MCF 10A (cell line): ENCODE measurements around the gene WWOX. TPM values are rescaled to one million over a fixed set of nuclear protein-coding genes. Genes with fewer than 3 reads are reported as not detected.

Experiments
- BruUV-seq: library from RNA; stranded (reverse); fragments of 400-500 nt; replicated peaks from 2 replicates; lab custom pipeline; 2021; lab: Mats Ljungman, UMichigan
- CTCF ChIA-PET: fragments of 300-600 bp; sonication (Branson Sonifier 250); formaldehyde crosslinking; extraction: SDS; loops from one replicate; lab custom pipeline; 2021; ENCODE audit warnings: antibody characterized with exemption, inconsistent platforms; lab: Yijun Ruan, JAX
- POLR2A ChIA-PET: fragments of 300-600, 350-650 bp; sonication (Branson Sonifier 250); formaldehyde crosslinking; extraction: SDS; loops from one replicate; lab custom pipeline; 2020; ENCODE audit warnings: antibody characterized with exemption, inconsistent platforms; lab: Yijun Ruan, JAX
- DNase-seq: peaks from one replicate; pipeline ENCODE4 v3.0.0-alpha.2; 2018; ENCODE audit not compliant: unreplicated experiment
- H3K27ac Mint-ChIP-seq: one replicate; pipeline ENCODE4 v1.8.0; 2022; ENCODE audit warnings: mild to moderate bottlenecking, low read depth, mixed read lengths; ENCODE audit not compliant: unreplicated experiment
- H3K27me3 Mint-ChIP-seq: one replicate; pipeline ENCODE4 v1.8.0; 2022; ENCODE audit warnings: mixed read lengths; ENCODE audit not compliant: insufficient read depth, unreplicated experiment
- H3K36me3 Mint-ChIP-seq: one replicate; pipeline ENCODE4 v1.8.0; 2022; ENCODE audit warnings: mild to moderate bottlenecking, moderate library complexity, mixed read lengths; ENCODE audit not compliant: insufficient read depth, unreplicated experiment
- H3K4me1 Mint-ChIP-seq: one replicate; pipeline ENCODE4 v1.8.0; 2022; ENCODE audit warnings: mixed read lengths; ENCODE audit not compliant: insufficient read depth, unreplicated experiment
- H3K4me3 Mint-ChIP-seq: one replicate; pipeline ENCODE4 v1.8.0; 2022; ENCODE audit warnings: mild to moderate bottlenecking, moderate library complexity, mixed read lengths; ENCODE audit not compliant: unreplicated experiment
- H3K9me3 Mint-ChIP-seq: one replicate; pipeline ENCODE4 v1.8.0; 2022; ENCODE audit warnings: mixed read lengths; ENCODE audit not compliant: unreplicated experiment
- intact Hi-C: fragments of 100-400 bp; cut with micrococcal nuclease; formaldehyde crosslinking; loops from 2 replicates; pipeline ENCODE4 v1.14.1; 2022
- total RNA-seq: library from RNA; stranded (reverse); gene quantifications from 2 replicates; pipeline ENCODE4 v1.2.3, GENCODE V29; 2022
- TF ChIP-seq, protein P1 (sequence below): fragments of 200-600 bp; IDR thresholded peaks from one replicate; pipeline ENCODE4 v1.8.0; 2022; ENCODE audit warnings: antibody characterized with exemption, mild to moderate bottlenecking; ENCODE audit not compliant: unreplicated experiment

Gene WWOX
- total RNA-seq, 1 experiment from 2014 or later, result 18.1 TPM

GRCh38 chr16:79099716-79100115, 1000.3 kb downstream of the WWOX start:
- CTCF ChIA-PET, result interaction anchor here (1.1 kb wide), 1 partner anchor 961 kb away, joined by 3 read pairs; no protein-coding TSS in a partner anchor
- DNase-seq, result no peak
- no TSS peak for BruUV-seq

DNA sequence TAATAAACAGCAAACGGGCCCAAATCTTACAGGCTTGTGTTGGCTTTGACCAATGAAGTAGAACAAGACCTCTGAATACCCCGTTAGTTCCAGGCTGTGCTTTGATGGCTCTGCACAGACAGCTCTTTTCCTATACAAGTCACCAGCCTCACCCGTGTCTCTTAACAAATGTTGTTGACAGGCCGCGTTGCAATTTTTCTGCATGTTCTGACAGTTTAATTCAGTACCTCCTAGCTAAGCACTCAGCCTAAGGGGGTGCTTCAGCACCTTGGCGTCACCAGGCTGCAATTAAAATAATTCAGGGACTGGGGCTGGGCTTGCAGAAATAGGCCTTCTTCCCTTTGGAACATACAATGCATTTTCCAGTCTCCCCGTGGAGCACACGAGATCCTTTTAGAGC, 1001.0 kb downstream of the WWOX start:
- intact Hi-C loops, result no loop called here
- TF ChIP-seq, protein P1, sequence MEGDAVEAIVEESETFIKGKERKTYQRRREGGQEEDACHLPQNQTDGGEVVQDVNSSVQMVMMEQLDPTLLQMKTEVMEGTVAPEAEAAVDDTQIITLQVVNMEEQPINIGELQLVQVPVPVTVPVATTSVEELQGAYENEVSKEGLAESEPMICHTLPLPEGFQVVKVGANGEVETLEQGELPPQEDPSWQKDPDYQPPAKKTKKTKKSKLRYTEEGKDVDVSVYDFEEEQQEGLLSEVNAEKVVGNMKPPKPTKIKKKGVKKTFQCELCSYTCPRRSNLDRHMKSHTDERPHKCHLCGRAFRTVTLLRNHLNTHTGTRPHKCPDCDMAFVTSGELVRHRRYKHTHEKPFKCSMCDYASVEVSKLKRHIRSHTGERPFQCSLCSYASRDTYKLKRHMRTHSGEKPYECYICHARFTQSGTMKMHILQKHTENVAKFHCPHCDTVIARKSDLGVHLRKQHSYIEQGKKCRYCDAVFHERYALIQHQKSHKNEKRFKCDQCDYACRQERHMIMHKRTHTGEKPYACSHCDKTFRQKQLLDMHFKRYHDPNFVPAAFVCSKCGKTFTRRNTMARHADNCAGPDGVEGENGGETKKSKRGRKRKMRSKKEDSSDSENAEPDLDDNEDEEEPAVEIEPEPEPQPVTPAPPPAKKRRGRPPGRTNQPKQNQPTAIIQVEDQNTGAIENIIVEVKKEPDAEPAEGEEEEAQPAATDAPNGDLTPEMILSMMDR, result no peak
- H3K27ac Mint-ChIP-seq, result no peak overlapping the region
- H3K4me3 Mint-ChIP-seq, result no peak overlapping the region
- ChIA-PET POLR2A (interaction anchor here (0.6 to 0.9 kb wide), 3 partner anchors 9 to 69 kb away, joined by 3 to 4 read pairs (median 3); no protein-coding TSS in a partner anchor), CTCF (interaction anchor here (1.1 kb wide), 1 partner anchor 962 kb away, joined by 3 read pairs; no protein-coding TSS in a partner anchor)
- H3K4me1 Mint-ChIP-seq, result no peaks in the 10 kb centered on the region
- H3K9me3 Mint-ChIP-seq, result no peaks in the 10 kb centered on the region
- H3K27me3 Mint-ChIP-seq, result peaks cover 27% of the 10 kb centered on the region
- H3K36me3 Mint-ChIP-seq, result no peaks in the 10 kb centered on the region
- BruUV-seq, result no TSS peak
- no peak for DNase-seq

More at GRCh38 chr16:79099716-79100115, 1000.3 kb downstream of the WWOX start:
- TF ChIP-seq, protein P1, result no peak
- Mint-ChIP-seq H3K9me3 (no peaks in the 10 kb centered on the region), H3K4me3 (no peak overlapping the region), H3K27me3 (peaks cover 27% of the 10 kb centered on the region), H3K4me1 (no peaks in the 10 kb centered on the region), H3K27ac (no peak overlapping the region), H3K36me3 (no peaks in the 10 kb centered on the region)
- intact Hi-C loops, result no loop called here
- POLR2A ChIA-PET, result interaction anchor here (0.6 to 0.9 kb wide), 3 partner anchors 10 to 46 kb away, joined by 3 to 4 read pairs (median 3); no protein-coding TSS in a partner anchor

DNA sequence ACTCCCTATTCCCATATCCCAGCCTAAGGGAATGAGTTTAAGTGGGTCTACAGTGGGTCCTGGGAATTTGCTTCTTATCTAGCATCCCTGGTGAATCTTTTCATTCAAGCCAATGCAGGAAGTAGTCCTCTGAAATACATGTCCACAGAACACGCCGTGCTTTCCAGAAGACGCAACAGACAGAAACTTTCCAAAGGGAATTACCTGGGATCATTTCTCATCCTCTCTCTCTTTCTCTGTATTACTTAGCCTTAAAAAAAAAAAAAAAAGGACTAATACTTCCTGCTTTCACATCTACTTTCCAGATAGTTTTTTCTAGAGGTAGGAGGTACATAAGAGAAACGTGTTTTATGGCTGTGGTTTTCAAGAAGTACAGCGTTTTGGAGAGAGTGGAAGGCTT, 1002.0 kb downstream of the WWOX start:
- intact Hi-C loops, result no loop called here
- CTCF ChIA-PET, result interaction anchor here (0.7 kb wide), 1 partner anchor 1243 kb away, joined by 6 read pairs; no protein-coding TSS in a partner anchor
- no peaks in the 10 kb centered on the region for H3K4me1 Mint-ChIP-seq
- BruUV-seq, result no TSS peak
- H3K27ac Mint-ChIP-seq, result no peak overlapping the region
- no peak overlapping the region for H3K4me3 Mint-ChIP-seq
- TF ChIP-seq, protein P1, result no peak
- peaks cover 19% of the 10 kb centered on the region for H3K27me3 Mint-ChIP-seq
- H3K9me3 Mint-ChIP-seq, result no peaks in the 10 kb centered on the region
- DNase-seq, result no peak
- POLR2A ChIA-PET, result interaction anchor here (0.7 kb wide), 1 partner anchor 9 kb away, joined by 3 read pairs; no protein-coding TSS in a partner anchor
- no peaks in the 10 kb centered on the region for H3K36me3 Mint-ChIP-seq

DNA sequence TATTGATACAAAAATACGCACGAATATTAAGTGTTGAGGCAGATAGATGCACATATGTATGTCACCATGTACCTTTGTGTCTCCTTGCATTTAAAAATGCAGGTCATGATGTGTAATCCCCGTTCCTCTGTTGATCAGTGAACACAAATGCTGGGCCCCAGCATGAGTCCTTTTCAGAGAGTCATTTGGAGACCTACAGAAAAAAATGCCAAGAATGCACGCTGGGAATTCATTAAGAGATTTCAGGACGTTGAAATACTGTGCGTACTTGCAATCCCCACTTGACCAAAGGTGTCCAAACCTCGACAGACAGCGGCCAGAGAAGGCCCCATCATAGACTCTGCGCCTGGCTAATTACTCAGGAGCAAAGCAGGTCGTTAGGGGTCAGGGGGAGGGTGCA, 1005.1 kb downstream of the WWOX start:
- Mint-ChIP-seq H3K27me3 (peaks cover 11% of the 10 kb centered on the region), H3K27ac (no peak overlapping the region), H3K4me1 (no peaks in the 10 kb centered on the region), H3K36me3 (no peaks in the 10 kb centered on the region), H3K4me3 (no peak overlapping the region), H3K9me3 (no peaks in the 10 kb centered on the region)
- TF ChIP-seq, protein P1, result no peak
- no peak for DNase-seq
- intact Hi-C loops, result no loop called here
- ChIA-PET CTCF (no interaction called here), POLR2A (no interaction called here)
- no TSS peak for BruUV-seq
